NCI-H2227 (cell line): Measurements from ENCODE around the gene DR1.

Experiments
- DNase-seq: peaks from one replicate; lab custom pipeline; 2025; ENCODE audit not compliant: unreplicated experiment; lab: John Stamatoyannopoulos, UW

DR1 gene

DNA sequence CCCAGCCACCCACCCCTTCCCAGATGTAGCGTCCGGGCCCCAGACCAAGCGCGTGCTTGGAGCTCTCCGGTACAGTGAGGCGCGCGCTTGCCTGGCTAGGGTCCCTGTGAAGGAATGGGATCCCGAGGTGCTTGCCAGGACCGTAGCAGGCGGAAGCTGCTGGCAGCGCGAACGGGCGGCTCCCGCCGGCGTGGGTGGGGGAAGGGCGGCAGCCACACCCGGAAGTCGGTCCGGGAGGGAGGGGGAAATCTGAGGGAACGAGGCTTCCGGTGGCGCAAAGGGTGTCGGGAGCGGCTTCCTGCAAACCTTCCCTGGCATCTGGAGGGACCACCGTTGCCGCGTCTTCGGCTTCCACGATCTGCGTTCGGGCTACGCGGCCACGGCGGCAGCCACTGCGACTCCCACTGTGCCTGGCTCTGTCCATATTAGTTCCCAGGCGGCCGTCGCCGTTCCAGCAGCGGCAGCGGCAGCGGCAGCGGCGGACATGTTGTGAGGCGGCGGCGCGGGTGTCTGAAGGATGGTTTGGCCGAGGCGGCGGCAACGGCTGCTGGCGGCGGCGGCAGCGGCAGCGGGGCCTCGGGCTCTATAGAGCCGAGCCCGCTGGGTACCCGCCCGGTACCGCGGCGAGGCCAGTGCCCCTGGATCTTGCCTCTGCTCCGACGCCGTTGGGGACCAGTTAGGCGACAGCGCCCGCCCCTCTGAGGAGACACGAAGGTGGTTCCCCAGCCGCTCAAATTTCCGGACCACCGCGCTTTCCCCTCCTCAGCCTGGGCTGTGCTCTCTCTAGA lies at the start of gene DR1:
TSS of gene DR1 (plus strand) at position 275 of the 788 bp plus-strand sequence. CDS start 739 bp downstream, outside the sequence.
- peak; percentile 95 for DNase-seq

GRCh38 chr1:93296555-93297154 lies 49.1 kb upstream of the DR1 start:
- no peak for DNase-seq

DNA sequence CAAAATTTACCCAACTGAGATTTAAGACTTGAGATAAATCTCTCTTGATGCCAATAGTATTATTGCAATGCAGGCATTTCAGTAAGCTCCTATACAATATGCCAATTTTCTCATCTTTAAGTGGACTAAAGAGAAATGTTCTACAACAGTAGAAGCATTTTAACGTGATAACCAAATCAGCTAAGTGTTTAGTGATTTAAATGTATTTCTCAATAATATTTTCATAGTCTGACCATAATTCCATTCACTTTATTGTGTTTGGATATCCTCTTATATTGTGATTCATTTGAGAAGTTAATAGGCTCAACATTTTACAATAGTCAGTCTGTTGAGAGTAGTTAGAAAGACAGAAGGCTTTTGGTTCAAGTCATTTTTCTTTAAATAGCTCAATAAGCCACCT lies 44.6 kb upstream of the DR1 start:
- no peak for DNase-seq

- no peak for DNase-seq
Observed at GRCh38 chr1:93302078-93302477, 43.6 kb upstream of the DR1 start.

DNA sequence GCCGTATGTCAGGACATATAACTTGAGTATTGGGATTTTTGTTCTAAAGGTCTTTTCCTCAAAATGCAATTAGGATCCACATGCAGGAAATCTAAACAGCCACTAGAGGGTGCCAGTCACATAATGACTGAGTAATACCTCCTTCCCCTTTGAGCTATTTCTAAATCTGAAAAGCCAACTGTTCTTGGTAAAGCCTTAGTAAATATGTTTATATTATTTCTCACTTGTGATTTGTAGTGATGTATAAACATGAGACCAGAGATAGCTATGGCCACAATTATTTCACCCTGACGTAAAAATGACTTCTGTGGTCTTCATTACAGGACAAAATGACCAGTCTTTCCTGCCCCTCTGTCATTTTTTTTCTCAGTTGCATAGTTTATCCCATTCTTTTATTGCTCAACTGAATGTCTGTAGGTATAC lies 41.0 kb upstream of the DR1 start:
- DNase-seq = peak; percentile 80

- DNase-seq = no peak
Observed at GRCh38 chr1:93306920-93307319, 38.8 kb upstream of the DR1 start.

DNA sequence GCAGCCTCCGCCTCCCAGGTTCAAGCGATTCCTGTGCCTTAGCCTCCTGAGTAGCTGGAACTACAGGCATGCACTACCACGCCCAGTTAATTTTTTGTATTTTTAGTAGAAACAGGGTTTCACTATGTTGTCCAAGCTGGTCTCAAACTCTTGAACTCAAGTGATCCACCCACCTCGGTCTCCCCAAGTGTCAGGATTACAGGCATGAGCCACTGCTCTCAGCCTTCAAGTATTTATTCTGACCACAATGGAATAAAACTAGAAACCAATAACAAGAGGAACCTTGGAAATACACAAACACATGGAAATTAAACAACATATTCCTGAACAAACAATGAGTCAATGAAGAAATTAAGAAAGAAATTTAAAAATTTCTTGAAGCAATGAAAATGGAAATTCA lies 32.7 kb upstream of the DR1 start:
- no peak for DNase-seq

DNA sequence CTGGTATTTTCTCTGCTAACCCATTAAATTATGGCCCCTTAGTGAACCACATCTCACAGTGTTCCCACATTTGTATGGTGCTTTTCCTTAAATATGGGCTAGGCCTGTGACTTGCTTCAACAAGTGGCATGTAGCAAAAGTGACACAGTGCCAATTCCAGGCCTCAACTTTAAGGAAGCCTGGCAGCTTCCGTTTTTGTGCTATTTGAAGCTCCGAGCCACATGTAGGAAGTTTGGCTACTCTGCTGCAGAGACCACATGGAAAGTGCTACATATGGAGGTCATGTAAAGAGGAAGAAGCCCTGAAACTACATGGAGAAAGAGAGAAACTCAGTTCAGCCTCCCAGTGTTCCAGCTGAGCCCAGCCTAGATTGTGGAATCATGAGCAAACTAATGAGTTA lies 28.5 kb upstream of the DR1 start:
- DNase-seq = no peak

GRCh38 chr1:93317943-93318342 lies 27.8 kb upstream of the DR1 start:
- DNase-seq = no peak

DNA sequence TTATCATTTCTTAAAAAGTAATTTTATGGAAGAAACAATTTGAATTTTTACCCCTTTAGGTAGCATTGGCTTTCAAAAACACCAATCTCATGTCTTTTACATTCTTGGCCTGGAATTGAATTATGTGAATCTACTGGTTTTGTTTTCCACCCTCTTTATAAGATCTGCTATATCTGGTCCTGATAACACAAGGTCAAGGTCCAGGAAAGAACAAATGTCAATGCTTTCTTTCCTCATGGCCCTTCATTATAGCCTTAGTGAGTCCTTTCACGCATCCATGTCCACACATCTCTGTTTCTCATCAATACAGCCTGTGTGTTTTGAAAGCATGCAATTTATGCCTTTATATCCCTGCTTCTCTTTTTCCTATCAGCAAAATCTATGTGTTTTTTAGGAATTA lies 24.0 kb upstream of the DR1 start:
- DNase-seq = no peak

GRCh38 chr1:93322349-93322748 lies 23.4 kb upstream of the DR1 start:
- no peak for DNase-seq

GRCh38 chr1:93323185-93323820 lies 22.4 kb upstream of the DR1 start:
- no peak for DNase-seq

DNA sequence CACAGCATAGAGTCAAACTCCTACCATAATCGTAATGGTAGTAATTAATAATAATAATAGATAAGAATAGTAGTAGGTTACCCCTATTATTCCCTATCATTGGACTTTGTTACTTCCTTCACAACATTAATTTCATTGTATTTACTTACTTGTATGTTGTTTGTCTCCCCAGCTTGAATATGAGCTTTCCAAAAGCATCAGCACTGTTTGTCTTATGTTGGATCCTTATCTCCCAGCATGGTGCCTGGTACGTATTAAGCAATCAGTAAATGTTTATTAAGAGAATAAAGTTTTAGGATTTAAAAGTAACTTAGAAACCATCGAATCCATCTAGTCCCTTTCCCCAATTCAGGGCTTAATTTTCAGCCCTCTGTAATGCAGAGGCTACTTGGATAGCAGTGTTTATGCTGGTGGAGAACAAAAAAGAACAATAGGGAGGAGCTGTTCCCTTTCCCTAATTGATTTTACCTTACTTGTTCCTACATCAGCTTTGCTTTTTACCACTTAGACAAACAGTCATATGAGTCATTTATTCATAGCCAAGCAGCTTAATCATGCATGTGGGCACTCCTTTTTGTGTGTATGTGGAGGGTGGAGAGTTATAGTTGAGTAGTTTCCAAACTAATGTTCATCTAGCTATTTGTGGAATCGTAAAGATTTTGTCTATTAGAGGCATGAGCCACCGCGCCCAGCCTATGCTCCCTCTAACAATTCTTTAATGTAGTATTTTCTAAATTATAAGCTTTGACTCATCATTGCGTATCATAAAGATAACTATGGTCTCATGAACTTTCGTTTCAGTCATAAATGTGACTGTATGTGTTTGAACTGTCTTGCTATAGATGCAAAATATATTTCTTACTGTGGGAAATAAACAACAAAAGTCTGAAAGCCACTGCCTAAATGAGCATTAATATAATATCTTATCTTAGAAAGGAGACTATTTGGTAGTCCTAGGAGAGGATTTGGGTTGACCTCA lies 20.9 kb upstream of the DR1 start:
- no peak for DNase-seq

GRCh38 chr1:93328809-93329760 lies 16.6 kb upstream of the DR1 start:
- DNase-seq = no peak

DNA sequence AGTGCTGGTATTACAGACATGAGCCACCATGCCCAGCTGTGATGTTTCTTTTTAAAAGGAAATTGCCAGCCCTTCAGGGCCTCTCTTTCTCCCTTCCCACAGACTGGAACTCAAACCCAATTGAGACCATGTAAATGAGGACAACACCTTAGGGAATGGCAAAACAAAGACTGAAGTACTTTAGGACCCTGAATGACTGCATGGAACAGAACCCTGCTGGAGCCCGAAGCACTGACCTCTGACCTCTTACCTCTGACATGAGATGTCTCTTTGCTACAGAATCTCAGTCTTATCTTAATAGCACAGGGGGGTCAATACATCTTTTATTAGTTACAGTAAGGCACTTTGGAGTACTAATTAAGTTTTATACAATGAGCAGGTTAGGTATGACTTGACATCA lies 15.5 kb upstream of the DR1 start:
- DNase-seq = no peak

DNA sequence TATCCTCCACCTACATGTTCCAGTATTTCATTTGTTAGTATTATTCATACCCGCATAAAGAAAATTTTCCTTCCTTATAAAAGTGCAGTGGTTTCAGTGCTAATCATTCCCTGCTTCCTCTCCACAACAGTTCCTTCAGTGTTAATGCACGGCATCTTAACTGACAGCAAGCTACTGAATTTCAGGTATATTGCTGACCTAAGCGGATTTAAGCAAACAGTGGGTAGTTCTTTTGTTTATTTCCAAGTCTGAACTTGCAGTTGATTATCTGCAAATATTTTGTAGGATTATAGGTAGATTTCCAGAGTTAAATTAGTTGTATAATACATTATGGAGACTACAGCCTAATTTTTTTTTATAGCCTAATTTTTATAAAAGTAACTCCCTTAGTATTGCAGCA lies 15.1 kb upstream of the DR1 start:
- no peak for DNase-seq

DNA sequence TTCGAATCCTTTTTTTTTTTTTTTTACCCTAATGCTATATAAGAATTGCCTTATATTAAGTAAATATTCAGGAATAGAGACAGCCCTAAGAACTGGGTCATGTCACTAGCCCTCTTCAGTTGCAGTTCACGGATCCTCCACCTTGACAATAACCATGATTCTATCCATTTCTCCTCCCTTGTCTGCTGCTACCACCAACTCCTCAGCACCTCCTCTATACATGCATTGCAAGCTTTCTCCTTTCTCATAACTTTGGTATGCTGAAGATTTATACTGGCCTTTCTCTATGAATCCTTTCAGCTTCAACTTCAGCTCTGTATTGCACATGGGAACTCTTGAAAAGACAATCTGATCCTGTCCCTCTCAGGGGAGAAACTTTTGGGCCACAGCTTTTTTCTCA lies 14.3 kb upstream of the DR1 start:
- DNase-seq = no peak

- no peak for DNase-seq
Observed at GRCh38 chr1:93332368-93332767, 13.3 kb upstream of the DR1 start.

- DNase-seq = no peak
Observed at GRCh38 chr1:93338387-93339146, 7.1 kb upstream of the DR1 start.
